Thyroid gland (tissue), 4 donors: Measurements from ENCODE around the gene MYADM. TPM values are rescaled to one million over a fixed set of nuclear protein-coding genes. Genes with fewer than 3 reads are reported as not detected.

ENCODE experiments used
- DNase-seq, 2 donors: peaks; one replicate each; pipeline ENCODE4 v3.0.0-alpha.2; 2019
- H3K27ac ChIP-seq, 3 donors: fragments of 200-600 bp; sonication (generic); 1 replicate in 2 of 3; 2 replicates in 1 of 3; pipeline ENCODE4 v1.5.1; 2016 to 2019; ENCODE audit warnings: mild to moderate bottlenecking in 1 of 3, moderate library complexity in 1 of 3
- H3K27me3 ChIP-seq: fragments of 200-600 bp; sonication (generic); one replicate; pipeline ENCODE4 v1.5.1; 2019
- H3K36me3 ChIP-seq, 2 donors: fragments of 200-600 bp; sonication (generic); one replicate each; pipeline ENCODE4 v1.5.1; 2016 to 2019
- H3K4me1 ChIP-seq, 2 donors: fragments of 200-600 bp; sonication (generic); one replicate each; pipeline ENCODE4 v1.5.1; 2017 to 2019
- H3K4me3 ChIP-seq, 3 donors: fragments of 200-600 bp; sonication (generic); replicated peaks in 1 of 3; 1 replicate in 2 of 3; 2 replicates in 1 of 3; pipeline ENCODE4 v1.5.1; 2016; ENCODE audit warnings: mild to moderate bottlenecking in 1 of 3
- H3K9me3 ChIP-seq: fragments of 200-600 bp; sonication (generic); one replicate; pipeline ENCODE4 v1.5.1; 2017
- CTCF ChIP-seq, 6 experiments: fragments of 200-600 bp in 3 of 6; fragments of 450-650 bp in 3 of 6; sonication (generic) in 3 of 6; IDR thresholded peaks; one replicate each; pipeline ENCODE4 v1.5.1; 2016 to 2019; ENCODE audit warnings: antibody characterized with exemption in 6 of 6, mild to moderate bottlenecking in 2 of 6, inconsistent platforms in 1 of 6, moderate library complexity in 1 of 6
- POLR2A ChIP-seq, 2 donors: fragments of 450-650 bp; IDR thresholded peaks; one replicate each; pipeline ENCODE4 v1.6.1; 2017; ENCODE audit warnings: antibody characterized with exemption in 2 of 2, mild to moderate bottlenecking in 2 of 2, moderate library complexity in 1 of 2
- WGBS, 2 donors: methylation state at CpG; one replicate each; pipeline ENCODE4 v1.1.5; 2017; 5-methylcytosine and 5-hydroxymethylcytosine counted together
- intact Hi-C: fragments of 100-400 bp; cut with DNase I; formaldehyde crosslinking; loops from one replicate; pipeline ENCODE4 v1.15.1; 2023
- total RNA-seq, 4 donors: library from RNA; depleted of rRNA; stranded (reverse); fragments of >200 nt; gene quantifications; one replicate each; pipeline ENCODE4 v1.2.3, GENCODE V29; 2016

The MYADM gene
- total RNA-seq, 4 donors from 2014 or later = 16.4 to 37.8 (median 21.8) TPM

GRCh38 chr19:53909471-53910169, 41.9 kb downstream of the MYADM start:
- no peaks in the 10 kb centered on the region for H3K36me3 ChIP-seq
- peaks cover 25% of the 10 kb centered on the region for H3K27me3 ChIP-seq
- no peak overlapping the region for H3K27ac ChIP-seq
- TF ChIP-seq POLR2A (IDR thresholded peaks at IDR 0.05) (no peak), CTCF (IDR thresholded peaks at IDR 0.05) (no peak)
- no peaks in the 10 kb centered on the region for H3K4me1 ChIP-seq
- intact Hi-C loops = no loop called here
- H3K9me3 ChIP-seq = no peaks in the 10 kb centered on the region
- H3K4me3 ChIP-seq = no peak overlapping the region
- DNase-seq = no peak
- WGBS, 2 donors = 0 to 1% methylated on average over 17 to 30 of the region's 47 CpGs

GRCh38 chr19:53910170-53910518, 42.5 kb downstream of the MYADM start:
- no peak for TF ChIP-seq POLR2A (IDR thresholded peaks at IDR 0.05)
- no peak for TF ChIP-seq CTCF (IDR thresholded peaks at IDR 0.05)
- Histone ChIP-seq H3K36me3 (no peaks in the 10 kb centered on the region), H3K9me3 (no peaks in the 10 kb centered on the region), H3K4me3 (no peak overlapping the region), H3K27me3 (peaks cover 25% of the 10 kb centered on the region), H3K4me1 (no peaks in the 10 kb centered on the region), H3K27ac (no peak overlapping the region)
- DNase-seq = no peak
- intact Hi-C loops = no loop called here
- WGBS, 2 donors = 1% methylated on average over 13 of the region's 13 CpGs

- H3K4me1 ChIP-seq = no peaks in the 10 kb centered on the region
- H3K9me3 ChIP-seq = no peaks in the 10 kb centered on the region
- peaks cover 19% of the 10 kb centered on the region for H3K27me3 ChIP-seq
- intact Hi-C loops = no loop called here
- no peak for DNase-seq
- no peaks in the 10 kb centered on the region for H3K36me3 ChIP-seq
- WGBS, 2 donors = 83 to 88% methylated on average over 2 of the region's 18 CpGs
- TF ChIP-seq CTCF (IDR thresholded peaks at IDR 0.05) = no peak
- no peak for TF ChIP-seq POLR2A (IDR thresholded peaks at IDR 0.05)
- no peak overlapping the region for H3K27ac ChIP-seq
- H3K4me3 ChIP-seq = no peak overlapping the region
Observed at GRCh38 chr19:53912653-53913052, 45.0 kb downstream of the MYADM start.

- Histone ChIP-seq H3K27me3 (peaks cover under 1% of the 10 kb centered on the region), H3K4me3 (no peak overlapping the region), H3K27ac (no peak overlapping the region), H3K9me3 (no peaks in the 10 kb centered on the region), H3K4me1 (no peaks in the 10 kb centered on the region), H3K36me3 (no peaks in the 10 kb centered on the region)
- TF ChIP-seq POLR2A (IDR thresholded peaks at IDR 0.05) (no peak), CTCF (IDR thresholded peaks at IDR 0.05) (no peak)
- DNase-seq = no peak
- 61% methylated on average over 8 of the region's 8 CpGs for WGBS, 2 donors
- intact Hi-C loops = no loop called here
Observed at GRCh38 chr19:53915000-53915399, 47.3 kb downstream of the MYADM start.

- no peaks in the 10 kb centered on the region for H3K36me3 ChIP-seq
- TF ChIP-seq CTCF (IDR thresholded peaks at IDR 0.05) (no peak), POLR2A (IDR thresholded peaks at IDR 0.05) (no peak)
- H3K27me3 ChIP-seq = no peaks in the 10 kb centered on the region
- H3K4me1 ChIP-seq = no peaks in the 10 kb centered on the region
- no peaks in the 10 kb centered on the region for H3K9me3 ChIP-seq
- H3K27ac ChIP-seq = no peak overlapping the region
- 77 to 80% methylated on average over 6 of the region's 6 CpGs for WGBS, 2 donors
- DNase-seq = no peak
- no peak overlapping the region for H3K4me3 ChIP-seq
- intact Hi-C loops = no loop called here
Observed at GRCh38 chr19:53916004-53916403, 48.3 kb downstream of the MYADM start.
